IgD-negative memory B cell (primary cell): ENCODE results near the gene PREB. TPM values are rescaled to one million over a fixed set of nuclear protein-coding genes. Genes with fewer than 3 reads are reported as not detected.

Source experiments
- polyA plus RNA-seq: library from polyadenylated mRNA; unstranded; fragments of 300-500 nt; fragmentation: Illumina TruSeq; gene quantifications from one replicate; pipeline ENCODE4 v1.2.3, GENCODE V29; 2021

The PREB gene
- polyA plus RNA-seq, 1 donor from 2014 or later: 62.2 TPM

Other genes starting within 250 kb of the PREB start
- gene MAPRE3, start 164.0 kb downstream of the PREB start, polyA plus RNA-seq: 2.4 TPM
- 34.3 TPM for gene TMEM214, start 101.7 kb downstream of the PREB start, polyA plus RNA-seq
- gene AGBL5, start 83.0 kb downstream of the PREB start, polyA plus RNA-seq: 10.8 TPM
- 723 TPM for gene OST4, start 63.0 kb downstream of the PREB start, polyA plus RNA-seq
- 0.61 TPM for gene EMILIN1, start 56.0 kb downstream of the PREB start, polyA plus RNA-seq
- gene KHK, start 47.9 kb downstream of the PREB start, polyA plus RNA-seq: 6.5 TPM
- gene CGREF1, start 15.5 kb downstream of the PREB start, polyA plus RNA-seq: not detected
- 0.35 TPM for gene ABHD1, start 10.8 kb downstream of the PREB start, polyA plus RNA-seq
- gene PRR30, start 4.8 kb upstream of the PREB start, polyA plus RNA-seq: not detected
- not detected for gene TCF23, start 14.4 kb upstream of the PREB start, polyA plus RNA-seq
- gene ATRAID, start 77.4 kb upstream of the PREB start, polyA plus RNA-seq: 274 TPM
- 20.3 TPM for gene SLC5A6, start 77.6 kb upstream of the PREB start, polyA plus RNA-seq
- gene CAD, start 82.7 kb upstream of the PREB start, polyA plus RNA-seq: 18.9 TPM
- not detected for gene SLC30A3, start 128.4 kb upstream of the PREB start, polyA plus RNA-seq
- not detected for gene DNAJC5G, start 140.8 kb upstream of the PREB start, polyA plus RNA-seq
- gene TRIM54, start 147.8 kb upstream of the PREB start, polyA plus RNA-seq: not detected
- gene UCN, start 173.8 kb upstream of the PREB start, polyA plus RNA-seq: 1.6 TPM
- 96.1 TPM for gene MPV17, start 188.5 kb upstream of the PREB start, polyA plus RNA-seq
- gene GTF3C2, start 222.1 kb upstream of the PREB start, polyA plus RNA-seq: 38.6 TPM
- 35.0 TPM for gene EIF2B4, start 235.7 kb upstream of the PREB start, polyA plus RNA-seq
- 219 TPM for gene SNX17, start 236.0 kb upstream of the PREB start, polyA plus RNA-seq
- gene ZNF513, start 246.1 kb upstream of the PREB start, polyA plus RNA-seq: 4.8 TPM